Keratinocyte (primary cell): ENCODE measurements around the gene TINCR. TPM values are rescaled to one million over a fixed set of nuclear protein-coding genes. Genes with fewer than 3 reads are reported as not detected.

Experiments used
- DNase-seq: peaks from one replicate; pipeline ENCODE4 v3.0.0-alpha.2; 2011; ENCODE audit warnings: low read depth, missing footprints, low spot score
- FAIRE-seq: peaks from 2 replicates; lab custom pipeline; 2011; peaks lifted over from hg19 to GRCh38; lab: Jason Lieb, UNC
- H2AFZ ChIP-seq: 2 replicates; pipeline ENCODE4 v1.6.0; 2012; ENCODE audit warnings: low read length, control low read depth, inconsistent platforms; ENCODE audit not compliant: control insufficient read depth
- H3K27ac ChIP-seq: 2 replicates; pipeline ENCODE4 v1.5.1; 2011; ENCODE audit warnings: low read length; ENCODE audit not compliant: control insufficient read depth, insufficient read depth
- H3K27me3 ChIP-seq: 3 replicates; pipeline ENCODE4 v1.6.0; 2011; ENCODE audit warnings: low read length; ENCODE audit not compliant: control insufficient read depth, insufficient read depth; ENCODE audit errors: extremely low read depth
- H3K36me3 ChIP-seq, 2 experiments: 2 replicates in 1 of 2; 3 replicates in 1 of 2; pipeline ENCODE4 v1.5.1; 2011; ENCODE audit warnings: low read length in 2 of 2, mild to moderate bottlenecking in 1 of 2; ENCODE audit not compliant: control insufficient read depth in 2 of 2, insufficient read depth in 2 of 2; ENCODE audit errors: extremely low read depth in 1 of 2
- H3K4me1 ChIP-seq: 3 replicates; pipeline ENCODE4 v1.5.1; 2011; ENCODE audit warnings: low read length; ENCODE audit not compliant: control insufficient read depth, insufficient read depth; ENCODE audit errors: extremely low read depth
- H3K4me2 ChIP-seq: 3 replicates; pipeline ENCODE4 v1.6.0; 2011; ENCODE audit warnings: low read depth, low read length; ENCODE audit not compliant: control insufficient read depth, insufficient read depth; ENCODE audit errors: extremely low read depth
- H3K4me3 ChIP-seq, 3 experiments: fragments of 200-600 bp in 1 of 3; sonication (generic) in 1 of 3; 2 replicates in 2 of 3; 3 replicates in 1 of 3; pipeline ENCODE4 v1.5.1; 2011 to 2016; ENCODE audit warnings: low read length in 3 of 3, mild to moderate bottlenecking in 3 of 3, control low read depth in 2 of 3, inconsistent platforms in 1 of 3, low read depth in 1 of 3, mixed read lengths in 1 of 3, mixed run types in 1 of 3, moderate library complexity in 1 of 3; ENCODE audit not compliant: control insufficient read depth in 2 of 3, insufficient read depth in 2 of 3; ENCODE audit errors: extremely low read depth in 1 of 3
- H3K79me2 ChIP-seq: 2 replicates; pipeline ENCODE4 v1.6.0; 2012; ENCODE audit warnings: low read length; ENCODE audit not compliant: control insufficient read depth, insufficient read depth
- H3K9ac ChIP-seq: 3 replicates; pipeline ENCODE4 v1.6.0; 2011; ENCODE audit warnings: low read length; ENCODE audit not compliant: control insufficient read depth, insufficient read depth; ENCODE audit errors: extremely low read depth
- H3K9me1 ChIP-seq: 3 replicates; pipeline ENCODE4 v1.6.0; 2011; ENCODE audit warnings: low read length; ENCODE audit not compliant: control insufficient read depth, insufficient read depth; ENCODE audit errors: extremely low read depth
- H3K9me3 ChIP-seq: 2 replicates; pipeline ENCODE4 v1.5.1; 2012; ENCODE audit warnings: low read depth, low read length; ENCODE audit not compliant: control insufficient read depth
- H4K20me1 ChIP-seq: 3 replicates; pipeline ENCODE4 v1.6.0; 2011; ENCODE audit warnings: low read length; ENCODE audit not compliant: control insufficient read depth, insufficient read depth; ENCODE audit errors: extremely low read depth
- CTCF ChIP-seq, 3 experiments: IDR thresholded peaks in 1 of 3; conservative IDR thresholded peaks in 1 of 3; optimal IDR thresholded peaks in 1 of 3; 2 replicates in 2 of 3; 3 replicates in 1 of 3; pipeline versions ENCODE3 to v1.5.1; 2011; ENCODE audit warnings: low read length in 3 of 3, mild to moderate bottlenecking in 3 of 3, moderate library complexity in 2 of 3, control low read depth in 1 of 3, inconsistent platforms in 1 of 3; ENCODE audit not compliant: insufficient read depth in 2 of 3; ENCODE audit errors: extremely low read depth in 1 of 3
- EZH2 ChIP-seq: IDR thresholded peaks from one replicate; pipeline ENCODE4 v1.6.1; 2012; ENCODE audit warnings: inconsistent platforms, mild to moderate bottlenecking, low read length, moderate library complexity
- dilution Hi-C: fragments of 300-500 bp; cut with MboI; formaldehyde crosslinking; loops from one replicate; pipeline ENCODE4 v1.7.0; 2020; ENCODE audit warnings: low sequenced_read_pairs; ENCODE audit not compliant: extremely low pct_ligation_motif_present
- polyA plus RNA-seq, 5 experiments: library from polyadenylated mRNA; depleted of rRNA in 3 of 5; stranded (reverse) in 3 of 5; stranded (forward) in 1 of 5; unstranded in 1 of 5; fragments of >200 nt; gene quantifications; 1 replicate in 1 of 5; 2 replicates in 3 of 5; 3 replicates in 1 of 5; pipeline versions ENCODE4 v1.2.1 to v1.2.3, GENCODE V29; 2011 to 2012; ENCODE audit warnings: missing spikeins in 2 of 5, low read depth in 1 of 5, low replicate concordance in 1 of 5

Gene TINCR
- polyA plus RNA-seq, 1 donor (not counting 4 experiments of a cell fraction or from before 2014, with no cell fraction given): 9.7 TPM

GRCh38 chr19:5575590-5575989, 7.8 kb upstream of the TINCR start:
- no peak overlapping the region for H3K9ac ChIP-seq
- no peak overlapping the region for H3K27ac ChIP-seq
- no peak for TF ChIP-seq CTCF (optimal IDR thresholded peaks at IDR 0.05 in 1 of 3, IDR thresholded peaks at IDR 0.05 in 1 of 3, conservative IDR thresholded peaks at IDR 0.05 in 1 of 3; ENCODE audit: extremely low read depth in 1 of 3, insufficient read depth in 2 of 3, low read length in 3 of 3)
- TF ChIP-seq EZH2: no peak
- peaks cover 5% of the 10 kb centered on the region for H3K4me1 ChIP-seq
- H3K9me1 ChIP-seq: no peaks in the 10 kb centered on the region
- no peaks in the 10 kb centered on the region for H3K9me3 ChIP-seq
- H3K4me2 ChIP-seq: no peak overlapping the region
- no peak overlapping the region for H2AFZ ChIP-seq
- H3K36me3 ChIP-seq: no peaks in the 10 kb centered on the region
- H3K79me2 ChIP-seq: no peaks in the 10 kb centered on the region
- no peak overlapping the region for H3K4me3 ChIP-seq
- no peaks in the 10 kb centered on the region for H3K27me3 ChIP-seq
- no peak for FAIRE-seq
- H4K20me1 ChIP-seq: no peaks in the 10 kb centered on the region
- no peak for DNase-seq
- dilution Hi-C loops: no loop called here

DNA sequence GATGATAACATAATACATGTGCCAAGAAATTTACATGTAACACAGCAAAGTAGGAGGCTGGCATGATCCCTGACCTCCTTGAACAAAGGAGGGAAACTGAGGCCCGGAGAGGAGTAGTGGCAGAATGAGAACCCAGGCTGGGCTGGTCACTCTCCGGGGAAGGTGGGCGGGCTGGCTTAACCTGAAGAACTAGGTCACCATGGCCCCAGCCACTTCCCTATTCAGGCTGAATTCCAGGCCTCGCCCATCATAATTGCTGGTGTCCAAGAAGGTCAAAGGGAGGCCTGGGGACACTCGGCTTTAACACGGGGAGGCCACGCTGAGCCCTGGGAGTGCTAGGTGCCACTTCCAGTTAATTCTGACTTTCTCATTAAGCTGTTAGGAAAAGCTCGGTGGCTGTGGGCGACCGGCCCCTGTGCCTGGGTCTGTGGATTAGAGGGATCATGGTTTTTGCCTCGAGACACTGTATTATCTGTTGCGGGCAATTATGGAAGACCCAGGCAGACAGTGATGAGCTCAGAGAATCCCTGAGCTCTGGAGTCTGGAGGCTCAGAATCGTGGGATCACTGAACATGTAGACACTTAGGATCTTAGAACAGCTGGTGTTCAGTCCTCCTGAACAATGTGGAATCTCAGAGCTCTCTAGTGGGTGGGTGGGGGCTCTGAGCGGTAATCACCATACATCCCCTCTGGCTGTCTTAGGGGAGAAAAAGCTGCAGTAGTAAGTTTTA, 5.0 kb upstream of the TINCR start:
- Histone ChIP-seq H3K27me3 (no peaks in the 10 kb centered on the region), H3K4me3 (no peak overlapping the region), H3K4me1 (peaks cover 4% of the 10 kb centered on the region), H3K79me2 (no peaks in the 10 kb centered on the region), H3K36me3 (no peaks in the 10 kb centered on the region), H3K27ac (no peak overlapping the region), H3K4me2 (no peak overlapping the region), H3K9me3 (no peaks in the 10 kb centered on the region), H3K9ac (no peak overlapping the region), H3K9me1 (no peaks in the 10 kb centered on the region), H4K20me1 (no peaks in the 10 kb centered on the region), H2AFZ (no peak overlapping the region)
- dilution Hi-C loops: no loop called here
- DNase-seq (no peak), FAIRE-seq (no peak)
- TF ChIP-seq CTCF (optimal IDR thresholded peaks at IDR 0.05 in 1 of 3, IDR thresholded peaks at IDR 0.05 in 1 of 3, conservative IDR thresholded peaks at IDR 0.05 in 1 of 3; ENCODE audit: extremely low read depth in 1 of 3, insufficient read depth in 2 of 3, low read length in 3 of 3) (no peak), EZH2 (no peak)
